ENCODE data around the gene CGNL1.

Gene CGNL1

GRCh38 chr15:57575363-57575762 is 199.1 kb downstream of the CGNL1 start:
- no peak for DNase-seq (ENCODE audit: low read depth)

GRCh38 chr15:57578288-57578900 is 202.1 kb downstream of the CGNL1 start:
- DNase-seq (ENCODE audit: low read depth) = no peak

- no peak for DNase-seq (ENCODE audit: low read depth)
Observed at GRCh38 chr15:57580428-57580827, 204.1 kb downstream of the CGNL1 start.

- no peak for DNase-seq (ENCODE audit: low read depth)
Observed at GRCh38 chr15:57580866-57581265, 204.6 kb downstream of the CGNL1 start.

- DNase-seq (ENCODE audit: low read depth) = no peak
Observed at GRCh38 chr15:57582090-57582489, 205.8 kb downstream of the CGNL1 start.

- DNase-seq (ENCODE audit: low read depth) = no peak
Observed at GRCh38 chr15:57583282-57583681, 207.0 kb downstream of the CGNL1 start.

DNA sequence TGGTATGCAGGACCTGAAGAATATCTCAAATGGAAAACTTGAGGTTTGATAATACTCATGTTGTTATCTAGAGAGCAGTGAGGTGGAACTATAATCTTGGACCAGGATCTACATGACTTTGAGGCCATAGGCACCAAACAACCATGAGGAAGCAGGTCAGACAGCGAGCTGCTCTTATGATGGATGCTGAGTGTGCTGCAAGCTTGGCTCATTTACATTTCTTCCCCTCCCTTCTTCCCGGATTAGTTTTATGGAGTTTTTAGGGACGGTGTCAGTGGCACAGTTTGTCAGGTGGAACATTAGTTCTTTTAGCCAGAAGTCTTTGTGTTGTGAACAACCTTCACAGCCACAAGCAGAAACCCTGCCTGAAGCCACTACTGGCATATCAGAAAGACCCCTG is 207.4 kb downstream of the CGNL1 start:
- DNase-seq (ENCODE audit: low read depth) = no peak

DNA sequence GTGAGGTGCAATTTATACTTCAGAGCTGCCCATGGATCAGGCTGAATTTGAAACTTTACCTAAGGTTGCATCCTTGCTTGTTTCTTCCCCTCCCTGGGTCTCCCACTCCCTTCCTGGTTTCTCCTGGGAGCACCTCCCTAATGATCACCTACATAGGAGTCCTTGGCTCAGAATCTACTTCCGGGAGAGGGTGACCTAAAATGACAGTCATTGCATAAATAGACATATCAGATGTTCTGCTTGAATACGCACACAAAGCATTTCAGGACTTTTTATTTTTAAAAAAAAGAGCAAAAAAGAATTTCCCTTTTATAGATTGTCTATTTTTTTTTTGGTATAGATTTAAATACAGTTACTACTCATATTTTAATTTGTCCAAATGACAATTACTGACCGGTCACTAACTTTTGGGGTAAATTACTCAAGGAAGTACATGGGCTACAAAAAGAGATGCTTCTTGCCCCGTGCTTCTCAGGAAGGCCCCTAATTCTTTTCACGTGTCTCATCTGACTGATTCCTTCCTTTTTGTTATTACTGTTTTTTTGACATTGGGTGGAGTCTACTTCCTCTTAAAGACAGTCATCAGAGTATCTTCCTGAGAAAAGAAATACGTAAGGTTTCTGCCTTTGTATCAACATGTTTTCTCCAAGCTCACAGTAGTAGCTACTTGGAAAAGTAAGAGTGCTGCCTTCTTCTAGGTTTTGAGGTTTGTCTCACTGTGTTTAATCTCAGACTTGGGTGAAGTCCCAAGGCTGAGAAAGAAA is 210.5 kb downstream of the CGNL1 start:
- no peak for DNase-seq (ENCODE audit: low read depth)

GRCh38 chr15:57589281-57589680 is 213.0 kb downstream of the CGNL1 start:
- DNase-seq (ENCODE audit: low read depth) = no peak

GRCh38 chr15:57589754-57590153 is 213.4 kb downstream of the CGNL1 start:
- DNase-seq (ENCODE audit: low read depth) = no peak

GRCh38 chr15:57591237-57591821 is 215.0 kb downstream of the CGNL1 start:
- DNase-seq (ENCODE audit: low read depth) = no peak

- no peak for DNase-seq (ENCODE audit: low read depth)
Observed at GRCh38 chr15:57591822-57592367, 215.6 kb downstream of the CGNL1 start, which contains the start of gene MYZAP. Gene MYZAP (plus strand): TSS chr15:57591904. CDS start chr15:57592035, 131 bp downstream.

DNA sequence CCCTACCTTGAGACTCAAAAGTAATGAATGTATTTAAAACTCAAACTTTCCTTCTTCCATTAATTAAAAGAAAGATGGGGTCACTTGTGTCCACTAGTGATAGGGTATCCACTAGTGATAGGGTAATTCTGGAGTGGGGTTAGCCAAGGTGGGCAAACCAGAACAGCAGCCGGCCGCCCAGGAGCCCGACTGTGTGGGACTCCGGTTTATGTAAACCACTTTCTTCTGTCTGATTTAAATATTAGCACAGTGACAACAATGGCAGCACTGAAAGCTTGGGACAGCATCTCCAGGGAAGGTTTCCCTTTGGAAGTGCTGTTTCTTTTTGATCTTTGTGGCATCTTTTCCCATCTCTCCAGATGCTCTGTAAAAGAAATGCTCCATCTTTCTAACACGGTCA is 216.1 kb downstream of the CGNL1 start:
- no peak for DNase-seq (ENCODE audit: low read depth)

DNA sequence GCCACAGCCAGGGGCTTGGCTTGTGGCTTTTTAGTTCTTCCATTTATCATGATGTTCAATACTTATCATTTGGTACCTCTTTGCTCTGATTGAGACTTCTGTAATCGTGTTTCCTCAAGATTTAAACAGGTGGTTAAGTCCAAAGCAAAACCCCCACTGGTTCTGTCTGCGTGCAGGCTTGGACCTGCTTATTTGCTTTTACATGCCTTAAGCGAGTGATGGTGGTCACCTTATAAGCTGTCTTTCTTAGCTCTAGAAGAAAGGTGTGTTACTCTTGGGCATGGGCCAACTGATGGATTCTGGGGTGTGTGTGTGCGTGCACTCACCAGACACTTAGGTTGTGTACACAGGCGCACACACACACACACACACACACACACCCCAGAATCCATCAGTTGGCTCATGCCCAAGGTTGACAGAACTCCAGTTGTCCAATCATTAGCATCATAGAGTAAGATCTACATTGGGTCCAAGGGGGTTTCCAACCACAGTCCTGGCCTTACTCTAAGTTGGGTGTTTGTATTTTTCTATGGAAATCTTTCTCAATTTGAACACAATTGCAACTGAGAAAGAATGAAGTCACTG is 216.6 kb downstream of the CGNL1 start:
- DNase-seq (ENCODE audit: low read depth) = no peak

DNA sequence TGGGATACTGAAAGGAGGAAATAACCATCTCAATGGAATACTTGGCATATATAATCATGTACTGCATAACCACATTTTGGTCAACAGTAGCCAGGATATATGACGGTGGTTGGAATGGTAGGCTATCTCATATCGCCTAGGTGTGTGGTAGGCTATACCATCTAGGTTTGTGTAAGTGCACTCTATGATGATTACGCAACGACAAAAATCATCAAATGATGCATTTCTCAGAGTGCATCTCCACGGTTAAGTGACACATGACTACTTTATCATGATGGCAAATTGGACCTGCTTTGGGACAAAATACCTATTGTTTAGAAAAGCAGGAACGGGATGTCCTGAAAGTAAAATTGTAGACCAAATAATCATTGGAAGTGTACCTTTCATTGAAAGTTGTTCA is 218.2 kb downstream of the CGNL1 start:
- DNase-seq (ENCODE audit: low read depth) = no peak

- DNase-seq (ENCODE audit: low read depth) = no peak
Observed at GRCh38 chr15:57595011-57595866, 218.9 kb downstream of the CGNL1 start.

DNA sequence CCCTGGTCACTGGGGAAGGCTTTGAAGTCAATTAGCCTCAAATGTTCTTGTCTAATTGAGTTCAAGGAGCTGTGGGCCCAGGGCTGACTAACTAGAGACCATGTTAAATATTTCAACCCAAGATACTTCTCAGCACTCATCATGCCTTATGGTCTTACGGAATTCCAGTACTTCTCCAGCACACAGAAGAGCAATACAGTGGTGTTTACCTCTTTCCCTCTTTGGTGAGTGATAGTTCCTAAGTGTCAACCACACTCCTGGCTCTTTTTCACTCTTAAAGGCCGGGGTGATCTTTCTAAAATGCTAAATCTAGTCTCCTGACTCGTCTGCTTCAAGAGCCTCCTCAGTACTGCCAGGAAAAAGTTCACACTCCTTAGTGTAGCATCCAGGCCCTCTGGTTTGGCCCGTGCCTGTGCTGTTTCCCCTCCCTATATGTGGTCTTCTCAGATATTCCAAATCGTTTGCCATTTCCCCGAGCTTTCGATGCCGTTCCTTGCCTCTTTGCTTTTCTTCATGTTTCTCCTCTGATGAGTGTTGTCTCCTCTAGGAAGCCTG is 220.1 kb downstream of the CGNL1 start:
- no peak for DNase-seq (ENCODE audit: low read depth)

GRCh38 chr15:57596978-57597377 is 220.7 kb downstream of the CGNL1 start:
- no peak for DNase-seq (ENCODE audit: low read depth)

DNA sequence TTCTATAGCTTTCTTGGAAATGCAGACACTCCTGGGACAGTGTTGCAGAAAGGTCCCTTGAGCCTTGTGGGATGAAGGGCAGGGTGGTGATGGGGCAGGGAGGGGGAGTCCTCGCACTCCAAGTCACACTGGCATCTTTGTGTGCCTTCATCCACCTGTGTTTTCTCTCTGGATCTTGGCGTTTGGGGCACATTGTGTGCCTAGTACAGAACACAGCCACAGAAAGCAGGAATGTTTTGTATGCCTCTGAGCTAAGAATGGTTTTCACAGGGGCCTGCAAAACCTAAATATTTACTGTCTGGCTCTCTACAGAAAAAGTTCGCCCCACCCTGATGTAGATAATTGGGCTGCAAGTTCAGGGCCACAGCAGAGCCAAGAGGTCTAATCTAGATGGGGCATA is 221.1 kb downstream of the CGNL1 start:
- no peak for DNase-seq (ENCODE audit: low read depth)

DNA sequence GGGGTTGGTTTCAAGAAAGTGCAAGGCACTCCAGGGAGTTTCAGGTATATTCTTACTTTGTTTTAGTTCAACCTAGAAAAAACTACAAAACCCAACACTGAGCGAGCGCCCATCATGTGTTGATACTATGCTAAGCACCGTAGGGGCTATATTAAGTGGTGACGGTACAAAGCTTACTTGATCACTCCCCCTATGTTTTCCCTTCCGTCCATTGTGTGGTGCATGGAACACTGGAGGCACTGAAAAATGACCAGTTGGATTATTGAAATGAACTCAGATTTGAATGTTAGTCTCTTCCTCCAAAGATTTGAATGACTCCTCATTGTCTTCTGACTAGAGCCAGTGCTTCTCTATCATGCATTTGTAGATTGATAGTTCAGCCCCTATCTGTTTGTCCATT is 222.0 kb downstream of the CGNL1 start:
- no peak for DNase-seq (ENCODE audit: low read depth)

GRCh38 chr15:57599296-57599810 is 223.0 kb downstream of the CGNL1 start:
- no peak for DNase-seq (ENCODE audit: low read depth)

Data from activated gamma-delta T cell treated with anti-CD3 and anti-CD28 coated beads, Interleukin-2, amount 50 U/mL, for 16 hours (primary cell).